Psoas muscle (tissue), 8 donors: ENCODE results near the gene BPIFA2. TPM values are rescaled to one million over a fixed set of nuclear protein-coding genes. Genes with fewer than 3 reads are reported as not detected.
A peak's percentile ranks its signal among the peaks of the same experiment; 100 is the strongest.

ENCODE experiments used
- ATAC-seq, 4 donors: fragments of 200-7000 bp; cut with Tn5 transposase; one replicate each; pipeline ENCODE4 v1.9.1; 2020; ENCODE audit warnings: moderate library complexity in 3 of 4, mild to moderate bottlenecking in 2 of 4
- DNase-seq, 2 donors: peaks; one replicate each; pipeline ENCODE4 v3.0.0-alpha.2; 2020
- H3K27ac ChIP-seq: fragments of 200-600 bp; one replicate; pipeline ENCODE4 v1.8.0; 2022
- H3K27me3 ChIP-seq, 3 donors: fragments of 200-600 bp in 1 of 3; one replicate each; pipeline versions ENCODE4 v1.6.1 to v1.8.0; 2013 to 2022; ENCODE audit warnings: low read length in 2 of 3, mild to moderate bottlenecking in 2 of 3, moderate library complexity in 1 of 3; ENCODE audit not compliant: insufficient read depth in 3 of 3
- H3K36me3 ChIP-seq, 2 donors: fragments of 200-600 bp in 1 of 2; one replicate each; pipeline versions ENCODE4 v1.6.1 to v1.8.0; 2013 to 2022; ENCODE audit warnings: low read depth in 1 of 2, mild to moderate bottlenecking in 1 of 2, moderate library complexity in 1 of 2; ENCODE audit not compliant: insufficient read depth in 1 of 2
- H3K4me1 ChIP-seq: fragments of 200-600 bp; one replicate; pipeline ENCODE4 v1.8.0; 2022
- H3K4me3 ChIP-seq: fragments of 200-600 bp; one replicate; pipeline ENCODE4 v1.8.0; 2022; ENCODE audit warnings: mild to moderate bottlenecking
- H3K9me3 ChIP-seq: fragments of 200-600 bp; one replicate; pipeline ENCODE4 v1.8.0; 2022
- CTCF ChIP-seq: fragments of 200-600 bp; IDR thresholded peaks from one replicate; pipeline ENCODE4 v1.8.0; 2022; ENCODE audit warnings: antibody characterized with exemption
- WGBS, 3 donors: extraction: QIAGEN DNeasy Blood & Tissue Kit; methylation state at CpG; one replicate each; pipeline versions ENCODE4 v1.1.6 to v1.1.7; 2013; 5-methylcytosine and 5-hydroxymethylcytosine counted together
- intact Hi-C, 2 donors: fragments of 100-400 bp; cut with DNase I; formaldehyde crosslinking; loops; one replicate each; pipeline versions ENCODE4 v1.11.0 to v1.14.2; 2022
- polyA plus RNA-seq, 3 donors: library from polyadenylated mRNA; stranded (reverse); fragments of 200-250 nt; gene quantifications; one replicate each; pipeline ENCODE4 v1.2.3, GENCODE V29; 2013
- total RNA-seq, 4 donors: library from RNA; stranded (reverse); fragmentation: NEBNext Ultra II Directional in 2 of 4; extraction: Animal tissue kit (Norgen Biotek cat#: 25700) in 2 of 4; gene quantifications; one replicate each; pipeline versions ENCODE4 v1.2.1 to v1.2.4, GENCODE V29; 2021 to 2023
- donor health status: healthy with polysubstance abuse.
- donor health status: DM: no; HTN: no; CAD: no; lungs with moderate emphysema.
- donor health status: Bipolar disorder and iron deficiency.
- donor health status: healthy.
- donor health status: DM: yes; HTN: yes; CAD: no.
- donor health status: DM: no; HTN: no; CAD: no.
- donor health status: DM: no; HTN: no; CAD: no.
- donor health status: DM: yes; HTN: yes; CAD: no.

The BPIFA2 gene
- total and polyA plus RNA-seq, 7 donors, result not detected

- intact Hi-C loops, result no loop called here
- WGBS, 3 donors, result 75 to 79% (median 77%) methylated on average over 6 of the region's 6 CpGs
- ATAC-seq, result no peak
Observed at GRCh38 chr20:33124994-33125393, 43.0 kb upstream of the BPIFA2 start.

GRCh38 chr20:33125983-33126382 is 42.0 kb upstream of the BPIFA2 start:
- peaks cover 0 to 4% (median 3%) of the 10 kb centered on the region in 3 donors for H3K27me3 ChIP-seq
- no peak overlapping the region for H3K27ac ChIP-seq
- no peaks in the 10 kb centered on the region for H3K36me3 ChIP-seq
- no peak for TF ChIP-seq CTCF
- no peak overlapping the region for H3K4me3 ChIP-seq
- peaks cover 4% of the 10 kb centered on the region for H3K4me1 ChIP-seq
- ATAC-seq (no peak), DNase-seq (no peak)
- intact Hi-C loops, result no loop called here
- 54 to 67% (median 65%) methylated on average over 6 of the region's 6 CpGs for WGBS, 3 donors
- no peaks in the 10 kb centered on the region for H3K9me3 ChIP-seq

More at GRCh38 chr20:33124994-33125393, 43.0 kb upstream of the BPIFA2 start:
- Histone ChIP-seq H3K9me3 (no peaks in the 10 kb centered on the region), H3K27ac (no peak overlapping the region), H3K4me3 (no peak overlapping the region), H3K27me3 (peaks cover 0 to 4% (median 3%) of the 10 kb centered on the region in 3 donors), H3K36me3 (no peaks in the 10 kb centered on the region), H3K4me1 (no peaks in the 10 kb centered on the region)
- DNase-seq, result no peak
- TF ChIP-seq CTCF, result no peak

- intact Hi-C loops, result no loop called here
- DNase-seq, result no peak
- ATAC-seq, result no peak
- peaks cover 10% of the 10 kb centered on the region for H3K4me1 ChIP-seq
- peaks cover 0 to 5% (median 4%) of the 10 kb centered on the region in 3 donors for H3K27me3 ChIP-seq
- H3K36me3 ChIP-seq, result no peaks in the 10 kb centered on the region
- WGBS, 3 donors, result 88 to 91% (median 91%) methylated on average over 4 of the region's 4 CpGs
- no peak overlapping the region for H3K4me3 ChIP-seq
- H3K27ac ChIP-seq, result no peak overlapping the region
- no peak for TF ChIP-seq CTCF
- no peaks in the 10 kb centered on the region for H3K9me3 ChIP-seq
Observed at GRCh38 chr20:33127422-33128097, 40.4 kb upstream of the BPIFA2 start.

- no peak for TF ChIP-seq CTCF
- peaks cover 0 to 5% (median 4%) of the 10 kb centered on the region in 3 donors for H3K27me3 ChIP-seq
- peak overlapping the region; percentile 30 for H3K27ac ChIP-seq
- peak; percentile 75 to 95 (median 88) for ATAC-seq
- no peak for DNase-seq
- intact Hi-C loops, result no loop called here
- H3K4me1 ChIP-seq, result peaks cover 10% of the 10 kb centered on the region
- no peaks in the 10 kb centered on the region for H3K9me3 ChIP-seq
- WGBS, 3 donors, result 42 to 59% (median 46%) methylated on average over 9 of the region's 9 CpGs
- H3K4me3 ChIP-seq, result no peak overlapping the region
- H3K36me3 ChIP-seq, result no peaks in the 10 kb centered on the region
Observed at GRCh38 chr20:33130568-33131061, 37.3 kb upstream of the BPIFA2 start.
